NCI-H2081 treated with DMSO at 0.1 percent for 48 hours (cell line): ENCODE results near the gene HDGFL2.

ENCODE experiments used
- DNase-seq: peaks from one replicate; lab custom pipeline; 2025; lab: John Stamatoyannopoulos, UW

Gene HDGFL2

DNA sequence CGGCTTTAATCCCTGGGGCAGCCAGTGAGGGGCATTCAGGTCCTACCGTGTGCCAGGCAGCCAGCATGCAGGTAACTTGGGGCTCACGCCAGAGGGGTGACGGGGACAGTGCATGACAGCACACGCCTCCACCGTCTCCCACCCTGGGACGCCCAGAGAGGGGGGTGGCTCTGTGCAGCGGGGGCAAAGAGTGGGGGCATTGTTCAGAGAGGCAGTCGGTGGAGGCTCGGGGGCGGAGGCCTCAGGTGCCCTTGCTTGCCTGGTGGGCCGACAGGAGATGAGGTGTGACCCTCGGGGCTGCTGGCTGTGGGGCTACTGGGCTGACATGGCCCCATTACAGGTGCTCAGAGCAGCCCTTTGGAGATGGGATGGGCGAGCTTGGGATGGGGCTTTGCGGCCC lies 27.8 kb downstream of the HDGFL2 start:
- DNase-seq: no peak

DNA sequence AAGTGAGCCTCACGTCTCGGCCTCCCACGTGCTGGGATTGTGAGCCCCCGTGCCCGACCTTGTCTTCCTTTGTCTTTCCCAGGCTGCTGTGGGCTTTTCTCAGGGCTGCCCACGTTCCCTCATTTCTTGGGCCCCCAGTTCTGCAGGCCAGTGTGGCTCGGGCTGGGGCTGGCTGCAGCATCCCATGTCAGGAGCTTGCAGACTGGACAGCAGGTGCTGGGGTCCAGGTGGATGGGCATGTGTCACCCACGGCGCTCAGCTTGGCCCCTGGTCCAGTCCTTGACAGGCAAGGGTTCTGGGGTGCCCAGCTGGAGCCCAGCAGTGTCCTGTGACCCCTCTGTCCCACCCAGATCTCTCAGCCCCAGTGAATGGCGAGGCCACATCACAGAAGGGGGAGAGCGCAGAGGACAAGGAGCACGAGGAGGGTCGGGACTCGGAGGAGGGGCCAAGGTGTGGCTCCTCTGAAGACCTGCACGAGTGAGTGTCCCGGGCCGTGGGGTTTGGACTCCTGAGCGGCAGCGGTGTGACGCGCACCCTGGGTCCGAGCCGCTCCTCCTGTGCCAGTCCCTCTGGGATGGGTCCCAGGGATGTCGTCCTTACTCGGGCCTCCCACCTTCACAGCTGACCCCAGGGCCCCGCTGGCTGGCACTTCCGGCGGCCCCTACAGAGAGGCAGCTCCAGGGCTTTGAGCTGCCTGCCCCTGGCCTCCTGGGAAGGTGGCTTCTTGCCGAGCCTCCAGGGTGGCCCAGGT lies 28.9 kb downstream of the HDGFL2 start:
- no peak for DNase-seq

DNA sequence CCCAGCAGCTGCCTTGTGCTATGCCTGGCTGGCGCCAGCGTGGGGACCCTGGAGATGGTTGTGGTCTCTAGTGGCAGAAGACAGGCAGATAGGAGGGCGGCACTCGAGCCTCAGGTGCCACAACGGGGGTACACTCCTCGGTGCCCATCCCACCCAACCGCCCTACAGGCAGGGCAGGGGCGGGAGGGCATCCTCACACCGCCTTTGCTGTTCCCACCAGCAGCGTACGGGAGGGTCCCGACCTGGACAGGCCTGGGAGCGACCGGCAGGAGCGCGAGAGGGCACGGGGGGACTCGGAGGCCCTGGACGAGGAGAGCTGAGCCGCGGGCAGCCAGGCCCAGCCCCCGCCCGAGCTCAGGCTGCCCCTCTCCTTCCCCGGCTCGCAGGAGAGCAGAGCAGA lies 29.6 kb downstream of the HDGFL2 start:
- no peak for DNase-seq

DNA sequence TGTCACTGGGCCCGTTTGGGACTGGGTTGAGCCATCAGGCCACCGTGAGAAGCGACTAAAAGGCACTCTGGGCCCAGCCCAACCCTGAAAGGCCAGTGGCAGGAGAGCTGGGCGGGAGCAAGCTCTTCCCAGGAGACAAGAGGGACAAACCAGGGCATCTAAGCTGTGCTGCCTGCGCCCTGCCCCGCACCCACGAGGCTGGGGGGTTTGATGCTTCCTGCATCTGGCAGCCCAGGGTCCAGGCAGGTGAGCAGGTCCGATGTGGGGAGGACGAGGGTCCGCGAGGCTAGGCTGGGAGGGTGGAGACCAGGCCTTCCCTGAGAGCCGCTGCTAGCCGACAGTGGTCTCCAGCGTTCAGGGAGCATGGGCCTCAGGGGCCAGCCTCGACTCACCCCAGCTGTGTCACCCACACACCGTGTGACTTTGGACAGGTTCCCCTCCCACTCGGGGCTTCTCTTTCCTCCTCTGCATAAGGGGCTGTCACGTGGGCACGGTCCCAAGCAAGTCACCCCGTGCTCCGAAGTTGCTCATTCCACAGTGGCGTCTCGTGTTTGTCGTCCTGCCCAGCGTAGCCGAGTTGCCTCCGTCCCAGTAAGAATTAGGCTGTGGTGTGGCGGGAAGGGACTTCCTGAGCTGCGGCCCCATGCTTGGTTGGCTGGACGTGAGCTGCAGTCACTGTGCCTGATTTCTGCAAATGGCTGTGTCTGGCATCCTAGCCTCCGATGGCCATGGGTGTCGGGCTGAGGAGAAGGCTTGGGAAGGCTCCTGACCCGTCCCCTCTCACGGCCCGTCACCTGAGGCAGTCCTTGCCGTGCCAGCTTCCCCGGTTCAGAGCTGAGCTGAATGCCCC lies 30.4 kb downstream of the HDGFL2 start:
- DNase-seq: no peak

DNA sequence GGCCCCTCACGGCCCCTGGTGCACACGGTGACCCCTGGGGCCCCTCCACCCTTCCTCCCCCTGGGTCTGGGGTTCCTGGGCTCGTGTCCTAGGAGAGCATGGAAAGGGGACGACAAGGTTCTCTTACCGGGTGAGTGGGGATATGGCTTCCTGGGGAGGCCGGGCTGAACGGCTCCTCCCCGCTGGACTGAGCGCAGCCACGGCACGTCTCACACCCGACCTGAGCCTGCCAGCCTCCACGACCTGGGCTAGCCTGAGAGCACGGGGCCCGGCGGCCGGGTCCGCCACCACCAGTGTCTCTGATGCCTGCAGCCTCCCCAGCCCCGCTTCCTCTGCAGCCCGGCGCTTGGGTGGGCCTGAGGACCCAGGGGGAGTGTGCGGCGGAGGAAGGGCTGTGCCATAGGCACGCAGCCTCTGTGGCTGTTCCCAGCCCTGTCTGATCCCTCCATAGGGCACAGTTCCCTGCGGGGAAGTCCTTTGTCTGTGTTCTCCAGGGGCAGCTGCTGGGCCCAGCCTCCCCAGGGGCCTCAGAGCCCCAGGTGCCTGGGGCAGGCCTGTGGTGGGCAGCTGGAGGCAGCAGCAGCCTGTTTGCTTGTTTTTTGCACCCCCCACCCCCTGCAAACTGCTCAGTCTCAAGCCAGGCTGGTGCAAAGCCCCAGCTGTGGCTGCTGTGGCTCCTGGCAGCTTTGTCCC lies 31.2 kb downstream of the HDGFL2 start:
- DNase-seq: no peak

DNA sequence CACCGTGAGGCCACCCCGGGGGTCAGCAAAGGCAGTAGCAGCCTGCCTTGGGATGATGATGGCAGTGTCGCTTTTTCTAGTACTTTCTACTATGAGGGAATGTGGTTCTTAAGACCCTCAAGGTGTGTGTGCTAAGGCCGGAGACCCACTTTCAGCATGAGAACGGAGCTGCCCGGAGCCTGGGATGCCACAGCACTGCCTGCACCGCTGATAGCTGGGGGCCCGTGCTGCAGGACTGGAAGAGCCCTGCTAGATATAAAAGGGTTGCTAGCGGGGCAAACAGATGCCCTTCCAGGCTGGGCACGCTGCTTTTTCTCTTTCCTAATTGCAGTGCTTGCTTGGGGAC lies 31.7 kb downstream of the HDGFL2 start:
- DNase-seq: no peak

DNA sequence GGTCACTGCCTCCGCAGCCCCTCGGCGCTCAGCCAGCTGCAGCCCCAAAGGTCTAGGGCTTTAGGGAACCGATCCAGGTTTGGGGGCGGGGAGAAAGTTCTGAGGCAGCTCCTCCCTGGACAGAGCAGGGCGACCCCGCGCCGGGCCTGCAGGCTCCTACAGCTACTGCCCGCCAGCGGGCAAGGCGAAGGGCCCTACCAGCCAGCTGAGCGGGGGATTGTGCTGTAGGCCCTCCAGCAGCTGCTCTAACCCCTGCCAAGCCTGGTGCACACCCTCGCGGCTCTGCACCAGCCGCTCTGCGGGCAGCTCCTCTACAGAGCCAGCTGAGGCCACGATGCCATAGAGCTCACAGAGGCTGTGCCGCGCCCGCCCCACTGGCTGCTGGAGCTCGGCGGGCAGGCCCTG lies 32.2 kb downstream of the HDGFL2 start:
- DNase-seq: no peak

DNA sequence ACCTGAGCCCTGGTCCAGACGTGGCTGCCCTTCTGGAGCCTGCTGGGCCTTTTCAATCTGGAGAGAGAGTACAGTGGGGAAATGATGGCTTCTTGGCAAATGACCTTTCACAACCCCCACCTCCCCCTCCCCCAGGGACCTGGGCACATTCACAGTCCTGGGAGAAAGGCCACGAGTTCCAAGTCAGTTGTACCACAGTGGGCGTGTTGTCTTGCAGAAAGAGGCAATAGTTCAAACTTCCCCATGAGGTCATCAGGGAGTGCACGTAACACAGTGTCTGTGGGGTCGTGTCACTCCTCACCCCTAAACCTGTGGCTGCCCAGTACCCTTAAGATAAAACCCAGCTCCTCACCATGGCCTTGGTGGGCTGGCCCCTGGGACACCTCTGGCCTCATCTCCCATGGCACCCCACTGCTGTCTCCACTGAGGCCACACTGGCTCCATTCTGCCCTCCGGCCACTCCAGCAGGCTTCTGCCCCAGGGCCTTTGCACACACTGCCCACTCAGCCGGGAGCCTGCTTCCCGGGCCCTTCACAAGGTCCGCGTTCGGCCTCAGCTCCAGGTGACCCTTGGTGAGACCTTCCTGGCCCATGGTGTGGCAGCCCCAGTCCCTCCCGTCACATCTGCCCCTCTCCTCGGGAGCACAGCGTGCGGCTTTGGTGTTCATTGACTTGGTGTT lies 32.9 kb downstream of the HDGFL2 start:
- no peak for DNase-seq

DNA sequence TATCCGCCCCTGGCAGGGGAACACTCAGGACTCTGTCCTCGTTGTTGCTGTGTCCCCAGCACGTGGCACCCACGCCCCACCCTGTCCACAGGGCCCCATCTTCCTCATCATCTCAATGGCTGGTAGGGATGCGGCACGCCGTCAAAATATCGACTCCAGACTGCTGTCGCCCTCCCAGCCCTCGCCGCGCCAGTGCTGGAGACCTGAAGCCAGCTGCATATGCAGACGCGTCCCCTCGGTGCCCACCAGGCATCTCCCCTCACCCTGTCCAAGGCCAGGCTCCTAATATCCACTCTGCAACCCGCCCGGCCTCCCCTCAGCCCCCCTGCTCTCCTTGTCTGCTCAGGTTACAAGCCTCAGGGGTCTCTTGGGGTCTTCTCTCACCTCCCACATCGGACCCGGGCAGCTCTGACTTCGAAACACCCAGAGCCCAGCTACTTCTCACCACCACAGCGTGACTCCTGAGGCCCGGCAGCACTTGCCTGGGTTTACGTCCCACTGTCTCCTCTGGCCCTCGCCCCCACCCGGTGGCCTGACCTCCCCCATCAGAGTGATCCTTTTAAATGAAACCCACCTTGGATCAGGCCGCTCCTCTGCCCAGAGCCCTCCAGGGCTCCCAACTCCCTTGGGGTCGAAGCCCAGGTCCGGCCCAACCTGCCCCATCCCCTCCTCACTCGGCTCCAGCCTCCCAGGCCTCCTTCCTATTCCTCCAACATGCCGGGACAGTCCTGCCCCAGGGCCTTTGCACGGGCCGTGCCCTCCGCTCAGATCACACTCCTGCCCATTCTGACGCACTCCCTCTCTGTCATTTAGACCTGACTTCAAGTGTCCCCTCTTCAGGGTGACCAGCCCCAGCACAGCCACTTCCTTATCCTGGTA lies 33.7 kb downstream of the HDGFL2 start:
- DNase-seq: no peak

DNA sequence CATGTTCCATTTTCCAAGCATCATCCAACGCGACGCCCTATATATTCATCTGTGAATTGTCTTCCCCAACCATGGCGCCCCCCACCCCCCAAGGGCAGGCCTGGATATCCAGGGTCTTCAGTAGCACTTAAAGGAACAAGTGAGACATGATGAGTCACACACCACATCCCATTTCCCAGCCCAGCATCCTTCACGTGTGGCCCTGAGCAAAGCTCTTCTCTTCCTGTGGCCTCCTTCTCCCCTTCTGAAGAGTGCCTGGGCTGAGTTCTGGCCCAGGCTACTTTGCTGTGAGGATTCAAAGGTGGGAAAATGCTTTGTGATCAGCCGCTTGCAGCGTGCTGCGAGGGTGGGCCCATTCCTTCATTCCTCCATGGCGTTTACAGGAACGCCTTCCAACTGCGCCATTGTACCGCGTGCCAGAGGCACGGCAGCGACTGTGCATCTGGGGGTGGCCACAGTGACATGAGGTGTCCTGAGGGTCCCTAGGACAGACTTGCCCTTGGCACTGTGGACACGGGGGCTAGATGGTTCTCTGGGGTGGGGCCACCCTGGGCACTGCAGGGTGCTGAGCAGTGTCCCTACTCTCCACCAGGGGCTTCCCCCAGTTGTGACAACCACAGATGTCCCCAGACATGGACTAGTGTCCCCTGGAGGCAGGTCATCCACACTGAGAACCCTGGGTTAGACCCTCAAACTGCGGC lies 34.5 kb downstream of the HDGFL2 start:
- DNase-seq: no peak

DNA sequence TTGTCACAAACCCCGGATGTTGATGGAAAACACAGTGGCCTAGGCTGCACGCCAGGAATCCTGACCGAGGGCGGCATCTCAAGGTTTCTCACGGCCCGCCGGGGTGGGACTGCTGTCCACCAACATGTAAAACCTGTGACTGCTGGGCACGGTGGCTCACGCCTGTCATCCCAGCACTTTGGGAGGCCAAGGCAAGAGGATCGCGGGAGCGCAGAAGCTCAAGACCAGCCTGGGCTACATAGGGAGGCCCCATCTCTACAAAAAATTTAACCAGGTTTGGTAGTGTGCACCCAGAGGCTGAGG lies 35.0 kb downstream of the HDGFL2 start:
- DNase-seq: no peak

DNA sequence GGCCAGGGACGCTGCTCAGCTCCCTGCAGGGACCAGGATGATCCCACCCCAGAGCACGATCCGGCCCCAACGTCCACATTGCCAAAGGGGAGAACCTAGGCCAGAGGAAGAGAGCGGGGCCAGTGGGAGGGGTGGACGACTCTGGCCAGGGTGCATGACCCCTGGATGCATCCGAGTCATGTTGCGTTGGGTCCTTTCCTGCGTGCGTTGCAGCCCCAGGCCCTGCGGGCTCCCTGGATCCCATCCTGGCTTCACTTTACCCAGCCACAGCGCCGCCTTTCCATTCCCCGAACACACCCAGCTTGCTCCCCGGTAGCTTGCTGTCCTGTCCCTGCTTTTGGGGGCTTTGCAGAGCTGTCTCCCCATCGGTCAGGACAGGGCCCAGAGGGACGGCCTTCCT lies 35.7 kb downstream of the HDGFL2 start:
- no peak for DNase-seq

DNA sequence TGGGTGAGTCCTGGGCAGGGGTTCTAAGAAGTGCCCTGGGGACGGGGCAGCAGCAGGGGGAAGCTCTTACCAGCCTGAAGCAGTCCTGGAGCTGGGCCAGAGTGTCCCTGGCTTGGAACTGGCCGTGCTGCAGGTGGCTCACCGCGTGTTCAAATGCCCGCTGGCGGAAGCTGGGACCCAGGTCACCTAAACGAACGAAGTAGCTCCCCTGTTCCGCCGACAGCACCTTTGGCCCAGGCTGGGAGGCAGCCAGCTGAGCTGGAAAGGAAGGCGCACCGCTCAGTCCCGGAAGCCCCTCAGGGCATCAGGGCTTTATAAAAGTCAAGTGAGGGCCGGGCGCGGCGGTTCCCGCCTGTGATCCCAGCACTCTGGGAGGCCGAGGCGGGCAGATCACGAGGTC lies 36.6 kb downstream of the HDGFL2 start:
- DNase-seq: no peak

DNA sequence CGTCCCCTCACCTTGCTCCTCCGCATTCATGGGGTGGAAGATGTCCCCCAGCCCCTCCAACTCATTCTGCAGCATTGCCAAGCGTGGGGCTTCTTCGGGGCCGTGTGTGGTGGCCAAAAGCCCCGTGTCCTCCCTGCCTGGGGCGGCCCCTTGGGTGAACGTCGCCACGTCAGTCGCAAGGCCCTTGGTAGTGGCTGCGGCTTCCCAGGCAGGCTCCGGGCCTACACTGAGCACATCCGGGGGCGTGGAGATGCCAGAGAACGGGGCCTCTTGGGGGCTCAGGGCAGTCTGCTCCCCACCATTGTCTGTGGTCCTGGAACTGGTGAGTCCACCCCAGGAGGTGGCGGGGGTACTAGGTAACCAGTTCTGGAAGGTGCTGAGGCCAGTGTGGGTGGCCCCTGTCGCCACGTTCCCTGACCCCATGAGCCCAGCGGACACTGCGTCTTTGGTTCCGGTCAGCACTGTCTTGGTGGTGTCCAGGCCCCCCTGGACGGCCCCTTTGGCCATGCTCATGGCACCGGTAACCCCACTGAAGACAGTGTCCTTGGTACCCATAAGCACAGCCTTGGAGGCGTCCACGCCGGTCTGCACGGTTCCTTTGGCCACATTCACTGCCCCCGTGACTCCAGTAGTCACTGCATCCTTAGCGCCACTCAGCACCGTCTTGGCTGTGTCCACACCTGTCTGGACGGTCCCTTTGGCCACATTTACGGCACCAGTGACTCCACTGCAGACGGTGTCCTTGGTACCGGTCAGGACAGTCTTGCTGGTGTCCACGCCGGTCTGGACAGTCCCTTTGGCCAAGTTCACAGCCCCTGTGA lies 38.5 kb downstream of the HDGFL2 start:
- DNase-seq: no peak

DNA sequence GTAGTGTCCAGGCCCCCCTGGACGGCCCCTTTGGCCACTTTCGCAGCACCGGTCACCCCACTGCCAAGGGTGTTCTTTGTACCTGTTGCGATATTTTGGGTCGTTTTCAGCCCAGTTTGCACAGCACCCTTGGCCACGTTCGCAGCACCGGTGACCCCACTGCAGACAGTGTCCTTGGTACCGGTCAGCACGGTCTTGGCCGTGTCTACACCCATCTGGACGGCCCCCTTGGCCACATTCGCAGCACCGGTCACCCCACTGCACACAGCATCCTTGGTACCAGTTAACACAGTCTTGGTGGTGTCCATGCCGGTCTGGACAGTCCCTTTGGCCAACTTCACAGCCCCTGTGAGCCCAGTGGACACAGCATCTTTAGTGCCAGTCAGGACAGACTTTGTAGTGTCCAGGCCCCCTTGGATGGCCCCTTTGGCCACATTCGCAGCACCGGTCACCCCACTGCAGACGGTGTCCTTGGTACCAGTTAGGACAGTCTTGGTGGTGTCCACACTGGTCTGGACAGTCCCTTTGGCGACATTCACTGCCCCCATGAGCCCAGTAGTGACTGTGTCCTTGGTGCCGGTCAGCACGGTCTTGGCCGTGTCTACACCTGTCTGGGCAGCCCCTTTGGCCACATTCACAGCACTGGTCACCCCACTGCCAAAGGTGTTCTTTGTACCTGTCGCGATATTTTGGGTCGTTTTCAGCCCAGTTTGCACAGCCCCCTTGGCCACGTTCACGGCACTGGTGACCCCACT lies 39.4 kb downstream of the HDGFL2 start:
- no peak for DNase-seq

DNA sequence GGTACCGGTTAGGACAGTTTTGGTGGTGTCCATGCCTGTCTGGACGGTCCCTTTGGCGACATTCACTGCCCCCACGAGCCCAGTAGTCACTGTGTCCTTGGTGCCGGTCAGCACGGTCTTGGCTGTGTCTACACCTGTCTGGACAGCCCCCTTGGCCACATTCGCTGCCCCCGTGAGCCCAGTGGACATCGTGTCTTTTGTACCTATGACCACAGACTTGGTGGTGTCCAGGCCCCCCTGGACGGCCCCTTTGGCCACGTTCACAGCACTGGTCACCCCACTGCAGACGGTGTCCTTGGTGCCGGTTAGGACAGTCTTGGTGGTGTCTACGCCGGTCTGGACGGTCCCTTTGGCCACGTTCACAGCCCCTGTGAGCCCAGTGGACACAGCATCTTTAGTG lies 40.0 kb downstream of the HDGFL2 start:
- no peak for DNase-seq

DNA sequence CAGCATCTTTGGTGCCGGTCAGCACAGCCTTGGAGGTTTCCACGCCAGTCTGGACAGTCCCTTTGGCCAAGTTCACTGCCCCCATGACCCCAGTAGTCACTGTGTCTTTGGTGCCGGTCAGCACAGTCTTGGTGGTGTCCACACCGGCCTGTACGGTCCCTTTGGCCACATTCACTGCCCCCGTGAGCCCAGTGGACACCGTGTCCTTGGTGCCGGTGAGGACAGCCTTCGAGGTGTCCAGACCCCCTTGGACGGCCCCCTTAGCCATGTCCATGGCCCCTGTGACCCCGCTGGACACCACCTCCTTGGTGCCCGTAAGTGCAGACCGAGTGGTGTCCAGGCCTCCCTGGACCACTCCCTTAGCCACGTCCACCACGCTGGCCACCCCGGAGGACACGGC lies 41.2 kb downstream of the HDGFL2 start:
- DNase-seq: no peak

DNA sequence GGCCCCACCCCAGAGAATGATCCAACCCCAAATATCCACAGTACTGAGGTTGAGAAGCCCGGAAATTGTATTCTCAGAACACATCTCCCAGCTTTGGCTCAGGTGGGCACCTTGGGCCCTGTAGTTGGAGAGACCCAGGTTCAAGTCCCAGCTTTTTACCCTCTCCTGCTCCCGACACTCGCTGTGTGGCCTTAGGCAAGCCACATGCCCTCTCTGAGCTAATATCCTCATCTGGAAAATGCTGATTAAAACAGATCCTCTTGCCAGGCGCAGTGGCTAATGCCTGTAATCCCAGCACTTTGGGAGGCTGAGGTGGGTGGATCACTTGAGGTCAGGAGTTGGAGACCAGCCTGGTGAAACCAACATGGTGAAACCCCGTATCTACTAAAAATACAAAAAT lies 43.6 kb downstream of the HDGFL2 start:
- DNase-seq: no peak

DNA sequence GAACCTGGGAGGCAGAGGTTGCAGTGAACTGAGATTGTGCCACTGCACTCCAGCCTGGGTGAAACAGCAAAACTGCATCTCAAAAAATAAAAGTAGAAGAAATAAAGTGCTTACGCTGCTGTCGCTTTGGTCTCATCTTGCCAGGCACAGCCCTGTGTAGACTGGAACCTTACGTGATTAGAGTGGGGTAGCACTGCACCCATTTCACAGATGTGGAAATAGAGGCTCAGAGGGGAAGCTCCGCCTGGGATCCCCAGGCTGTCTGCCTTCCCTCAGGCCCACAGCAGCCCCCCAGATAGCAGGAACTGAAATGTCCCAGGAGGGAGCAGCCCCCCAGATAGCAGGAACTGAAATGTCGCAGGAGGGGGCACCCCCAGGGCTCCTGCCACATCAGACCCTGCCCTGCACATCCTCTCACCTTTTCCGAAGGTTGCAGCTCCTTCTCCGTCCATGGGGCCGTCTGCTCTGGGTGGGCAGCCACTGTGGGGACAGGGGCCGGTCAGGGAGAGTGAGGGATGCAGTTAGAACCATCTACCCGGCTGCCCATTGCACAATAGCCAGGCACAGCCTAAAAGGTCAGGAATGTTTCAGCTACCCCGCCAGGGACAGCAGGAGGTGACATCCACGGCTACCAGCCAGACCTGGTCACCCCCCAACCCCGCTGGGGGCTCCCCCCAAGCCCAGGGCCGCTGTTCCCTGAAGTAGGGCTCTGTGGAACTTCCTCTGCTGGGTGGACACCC lies 44.3 kb downstream of the HDGFL2 start:
- no peak for DNase-seq
